ENCODE measurements around the gene ST8SIA5.

ST8SIA5 gene

GRCh38 chr18:46676182-46676835 lies 80.5 kb downstream of the ST8SIA5 start:
- no peak for TF ChIP-seq CTCF (conservative IDR thresholded peaks at IDR 0.05; ENCODE audit: low read length)
- no peak overlapping the region for H3K4me3 ChIP-seq (ENCODE audit: low read length)
- no peak for DNase-seq (ENCODE audit: low read depth)

- no peak for DNase-seq (ENCODE audit: low read depth)
- no peak overlapping the region for H3K4me3 ChIP-seq (ENCODE audit: low read length)
- no peak for TF ChIP-seq CTCF (conservative IDR thresholded peaks at IDR 0.05; ENCODE audit: low read length)
Measured at GRCh38 chr18:46675112-46675511, 81.7 kb downstream of the ST8SIA5 start.

GRCh38 chr18:46672062-46672970 lies 84.5 kb downstream of the ST8SIA5 start:
- peak; percentile 47 for DNase-seq (ENCODE audit: low read depth)
- no peak for TF ChIP-seq CTCF (conservative IDR thresholded peaks at IDR 0.05; ENCODE audit: low read length)
- no peak overlapping the region for H3K4me3 ChIP-seq (ENCODE audit: low read length)

GRCh38 chr18:46668694-46669093 lies 88.2 kb downstream of the ST8SIA5 start:
- DNase-seq (ENCODE audit: low read depth) = no peak
- no peak for TF ChIP-seq CTCF (conservative IDR thresholded peaks at IDR 0.05; ENCODE audit: low read length)
- H3K4me3 ChIP-seq (ENCODE audit: low read length) = no peak overlapping the region

- no peak overlapping the region for H3K4me3 ChIP-seq (ENCODE audit: low read length)
- no peak for DNase-seq (ENCODE audit: low read depth)
- TF ChIP-seq CTCF (conservative IDR thresholded peaks at IDR 0.05; ENCODE audit: low read length) = no peak
Measured at GRCh38 chr18:46668135-46668534, 88.7 kb downstream of the ST8SIA5 start.

- no peak for DNase-seq (ENCODE audit: low read depth)
- no peak for TF ChIP-seq CTCF (conservative IDR thresholded peaks at IDR 0.05; ENCODE audit: low read length)
- H3K4me3 ChIP-seq (ENCODE audit: low read length) = no peak overlapping the region
Measured at GRCh38 chr18:46663539-46663938, 93.3 kb downstream of the ST8SIA5 start.
